Activated naive CD4-positive, alpha-beta T cell treated with anti-CD3 and anti-CD28 coated beads, Interleukin-2, amount 50 U/mL, for 16 hours (primary cell): Measurements from ENCODE around the gene TPBGL.

ENCODE experiments used
- DNase-seq: peaks from one replicate; pipeline ENCODE4 v3.0.0-alpha.2; 2020

TPBGL gene

GRCh38 chr11:75240311-75241035 is at the start of gene TPBGL:
TPBGL (plus strand) TSS chr11:75240774; CDS start chr11:75241050, 276 bp downstream.
- DNase-seq = peak; percentile 28

GRCh38 chr11:75191330-75191717 is 49.2 kb upstream of the TPBGL start:
- no peak for DNase-seq

GRCh38 chr11:75193271-75193670 is 47.3 kb upstream of the TPBGL start:
- DNase-seq = no peak

- DNase-seq = no peak
These were observed 46.9 kb upstream of the TPBGL start for GRCh38 chr11:75193711-75194110.

GRCh38 chr11:75194147-75194546 is 46.4 kb upstream of the TPBGL start:
- no peak for DNase-seq

GRCh38 chr11:75195167-75195962 is 45.2 kb upstream of the TPBGL start:
- no peak for DNase-seq

GRCh38 chr11:75196426-75196825 is 44.1 kb upstream of the TPBGL start:
- no peak for DNase-seq

- no peak for DNase-seq
These were observed 42.9 kb upstream of the TPBGL start for GRCh38 chr11:75197512-75198277.

GRCh38 chr11:75198278-75198973 is 42.1 kb upstream of the TPBGL start:
- DNase-seq = no peak

- DNase-seq = no peak
These were observed 41.1 kb upstream of the TPBGL start for GRCh38 chr11:75199412-75199955.

GRCh38 chr11:75200051-75200450 is 40.5 kb upstream of the TPBGL start:
- DNase-seq = no peak

- DNase-seq = no peak
These were observed 40.0 kb upstream of the TPBGL start for GRCh38 chr11:75200531-75200930.

- DNase-seq = no peak
These were observed 38.8 kb upstream of the TPBGL start for GRCh38 chr11:75201771-75202170.

GRCh38 chr11:75202195-75202594 is 38.4 kb upstream of the TPBGL start:
- no peak for DNase-seq

- no peak for DNase-seq
These were observed 37.4 kb upstream of the TPBGL start for GRCh38 chr11:75203138-75203537.

- no peak for DNase-seq
These were observed 36.9 kb upstream of the TPBGL start for GRCh38 chr11:75203641-75204011.

- no peak for DNase-seq
These were observed 36.4 kb upstream of the TPBGL start for GRCh38 chr11:75204012-75204674.

- DNase-seq = peak; percentile 79
These were observed 35.6 kb upstream of the TPBGL start for GRCh38 chr11:75204685-75205563.

- no peak for DNase-seq
These were observed 35.0 kb upstream of the TPBGL start for GRCh38 chr11:75205564-75206020.

GRCh38 chr11:75208446-75208845 is 32.1 kb upstream of the TPBGL start:
- no peak for DNase-seq

- DNase-seq = no peak
These were observed 28.2 kb upstream of the TPBGL start for GRCh38 chr11:75212411-75212810.
